ENCODE measurements around the gene ASAP3.
"Not testable (repeated sequence)": the region's sequence is repeated elsewhere in the genome, so short reads cannot be mapped to it uniquely, and the experiment has no call there.

ASAP3 gene

DNA sequence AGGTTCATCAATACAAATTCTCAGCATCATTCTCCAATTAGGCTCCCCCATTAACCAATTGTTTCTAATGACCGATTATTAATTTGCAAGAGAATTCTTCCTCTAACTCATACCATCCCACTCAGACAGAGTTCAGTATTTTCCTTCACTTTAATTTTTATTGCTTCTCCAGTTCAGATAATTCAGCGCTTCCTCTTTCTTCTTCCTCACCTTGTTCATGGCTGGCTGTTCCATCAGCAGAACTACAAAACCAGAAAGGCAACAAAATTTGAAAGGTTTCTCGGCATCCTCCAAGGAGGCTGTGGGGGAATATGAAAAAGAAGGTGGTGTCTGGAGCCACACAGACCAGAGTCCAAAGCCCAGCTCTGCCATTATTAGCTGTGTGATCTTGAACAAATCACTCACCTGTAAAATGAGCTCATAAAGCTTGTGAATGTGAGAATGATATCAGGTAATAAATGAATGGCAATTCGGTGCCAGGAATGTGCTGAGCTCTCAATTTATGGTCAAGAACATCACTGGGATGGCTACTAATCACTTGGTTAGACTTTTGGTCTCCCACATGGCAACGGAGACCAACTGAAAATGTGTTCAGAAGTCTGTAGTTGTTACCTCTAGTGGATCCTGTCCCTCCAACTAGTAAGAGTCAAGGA is 102.6 kb downstream of the ASAP3 start:
- Mint-ChIP-seq H3K27me3 (ENCODE audit: low read depth) (no peaks in the 10 kb centered on the region), H3K4me1 (peaks cover 40% of the 10 kb centered on the region), H3K27ac (peak overlapping the region; percentile 5 to 54 (median 42)), H3K9me3 (no peaks in the 10 kb centered on the region), H3K36me3 (ENCODE audit: low read depth) (peaks cover 26% of the 10 kb centered on the region), H3K4me3 (no peak overlapping the region)
- TF ChIP-seq, protein P1, sequence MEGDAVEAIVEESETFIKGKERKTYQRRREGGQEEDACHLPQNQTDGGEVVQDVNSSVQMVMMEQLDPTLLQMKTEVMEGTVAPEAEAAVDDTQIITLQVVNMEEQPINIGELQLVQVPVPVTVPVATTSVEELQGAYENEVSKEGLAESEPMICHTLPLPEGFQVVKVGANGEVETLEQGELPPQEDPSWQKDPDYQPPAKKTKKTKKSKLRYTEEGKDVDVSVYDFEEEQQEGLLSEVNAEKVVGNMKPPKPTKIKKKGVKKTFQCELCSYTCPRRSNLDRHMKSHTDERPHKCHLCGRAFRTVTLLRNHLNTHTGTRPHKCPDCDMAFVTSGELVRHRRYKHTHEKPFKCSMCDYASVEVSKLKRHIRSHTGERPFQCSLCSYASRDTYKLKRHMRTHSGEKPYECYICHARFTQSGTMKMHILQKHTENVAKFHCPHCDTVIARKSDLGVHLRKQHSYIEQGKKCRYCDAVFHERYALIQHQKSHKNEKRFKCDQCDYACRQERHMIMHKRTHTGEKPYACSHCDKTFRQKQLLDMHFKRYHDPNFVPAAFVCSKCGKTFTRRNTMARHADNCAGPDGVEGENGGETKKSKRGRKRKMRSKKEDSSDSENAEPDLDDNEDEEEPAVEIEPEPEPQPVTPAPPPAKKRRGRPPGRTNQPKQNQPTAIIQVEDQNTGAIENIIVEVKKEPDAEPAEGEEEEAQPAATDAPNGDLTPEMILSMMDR (IDR thresholded peaks at IDR 0.05; ENCODE audit: unreplicated experiment in 3 of 3): no peak

DNA sequence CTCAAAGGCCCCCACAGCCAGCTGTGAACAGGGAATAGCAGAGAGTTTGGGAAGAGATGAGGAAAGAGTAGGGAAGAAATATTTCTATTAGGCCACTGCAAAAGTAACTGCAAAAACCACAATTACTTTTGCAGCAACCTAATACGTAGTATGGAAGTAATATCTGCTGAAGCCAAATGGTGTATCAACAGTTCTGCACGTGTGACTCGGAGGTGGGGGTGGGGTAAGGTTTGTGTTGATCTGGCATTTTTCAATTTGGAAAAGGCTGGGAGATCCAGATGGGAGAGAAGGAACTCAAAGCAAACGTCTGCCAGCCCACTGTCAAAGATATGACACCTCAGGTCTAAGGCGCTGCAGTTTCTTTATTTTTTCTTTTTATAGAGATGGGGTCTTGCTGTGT is 103.3 kb downstream of the ASAP3 start:
- peaks cover 40% of the 10 kb centered on the region for H3K4me1 Mint-ChIP-seq
- H3K27me3 Mint-ChIP-seq (ENCODE audit: low read depth): no peaks in the 10 kb centered on the region
- no peak overlapping the region for H3K4me3 Mint-ChIP-seq
- no peaks in the 10 kb centered on the region for H3K9me3 Mint-ChIP-seq
- TF ChIP-seq, protein P1 (IDR thresholded peaks at IDR 0.05; ENCODE audit: unreplicated experiment in 3 of 3): no peak
- H3K27ac Mint-ChIP-seq: peak overlapping the region; percentile 5 to 54 (median 48)
- peaks cover 26% of the 10 kb centered on the region for H3K36me3 Mint-ChIP-seq (ENCODE audit: low read depth)

DNA sequence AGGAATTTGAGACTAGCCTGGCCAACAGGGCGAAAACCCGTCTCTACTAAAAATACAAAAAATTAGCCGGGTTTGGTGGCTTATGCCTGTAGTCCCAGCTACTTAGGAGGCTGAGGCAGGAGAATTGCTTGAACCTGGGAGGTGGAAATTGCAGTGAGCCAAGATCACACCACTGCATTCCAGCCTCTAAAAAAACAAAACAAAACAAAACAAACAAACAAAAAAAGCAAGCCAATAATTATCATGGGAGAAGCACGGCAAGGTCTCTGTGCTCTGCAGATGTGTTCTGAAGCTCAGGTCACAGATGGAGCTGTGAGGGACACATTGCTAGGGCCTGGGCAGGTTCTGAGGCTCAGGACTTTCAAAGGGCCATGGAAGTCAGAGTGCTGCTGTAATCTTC is 103.7 kb downstream of the ASAP3 start:
- H3K4me1 Mint-ChIP-seq: peaks cover 40% of the 10 kb centered on the region
- H3K4me3 Mint-ChIP-seq; H3K27me3 Mint-ChIP-seq (ENCODE audit: low read depth); H3K9me3 Mint-ChIP-seq: not testable (repeated sequence)
- H3K27ac Mint-ChIP-seq: peak overlapping the region in 1 of 3 experiments; percentile 54
- H3K36me3 Mint-ChIP-seq (ENCODE audit: low read depth): peaks cover 26% of the 10 kb centered on the region

Measured in nephron (organoid).